Adrenal gland (tissue), 12 donors: ENCODE data around the gene PAX7. TPM values are rescaled to one million over a fixed set of nuclear protein-coding genes. Genes with fewer than 3 reads are reported as not detected.

Source experiments
- DNase-seq, 7 donors: peaks; one replicate each; pipeline ENCODE4 v3.0.0-alpha.2; 2019 to 2020
- H3K27ac ChIP-seq, 5 donors: fragments of 200-600 bp; sonication (generic) in 4 of 5; 1 replicate in 3 of 5; 2 replicates in 2 of 5; pipeline versions ENCODE4 v1.5.1 to v1.8.0; 2016 to 2020; ENCODE audit warnings: mild to moderate bottlenecking in 1 of 5
- H3K27me3 ChIP-seq: fragments of 200-600 bp; 2 replicates; pipeline ENCODE4 v1.8.0; 2021
- H3K36me3 ChIP-seq, 2 donors: fragments of 200-600 bp; replicated peaks in 1 of 2; 1 replicate in 1 of 2; 2 replicates in 1 of 2; pipeline versions ENCODE4 v1.5.1 to v1.8.0; 2018 to 2022
- H3K4me1 ChIP-seq, 2 donors: fragments of 200-600 bp; replicated peaks in 1 of 2; 1 replicate in 1 of 2; 2 replicates in 1 of 2; pipeline versions ENCODE4 v1.5.1 to v1.8.0; 2018 to 2021
- H3K4me3 ChIP-seq, 4 donors: fragments of 200-600 bp; sonication (generic) in 3 of 4; one replicate each; pipeline ENCODE4 v1.5.1; 2016 to 2018
- H3K9me3 ChIP-seq, 3 donors: fragments of 200-600 bp; sonication (generic) in 1 of 3; replicated peaks in 1 of 3; 1 replicate in 2 of 3; 2 replicates in 1 of 3; pipeline versions ENCODE4 v1.5.1 to v1.8.0; 2016 to 2021
- CTCF ChIP-seq, 6 experiments: fragments of 450-650 bp in 4 of 6; fragments of 200-600 bp in 2 of 6; sonication (generic) in 1 of 6; IDR thresholded peaks; 1 replicate in 5 of 6; 2 replicates in 1 of 6; pipeline versions ENCODE4 v1.5.1 to v1.8.0; 2016 to 2021; ENCODE audit warnings: antibody characterized with exemption in 6 of 6, mild to moderate bottlenecking in 2 of 6, moderate library complexity in 1 of 6
- POLR2A ChIP-seq, 2 donors: fragments of 450-650 bp; IDR thresholded peaks; one replicate each; pipeline ENCODE4 v1.6.1; 2017; ENCODE audit warnings: antibody characterized with exemption in 2 of 2, mild to moderate bottlenecking in 2 of 2, moderate library complexity in 1 of 2
- WGBS, 4 donors: extraction: QIAGEN DNeasy Blood & Tissue Kit in 2 of 4; methylation state at CpG; one replicate each; pipeline versions ENCODE4 v1.1.5 to v1.1.7; 2013 to 2017; 5-methylcytosine and 5-hydroxymethylcytosine counted together
- intact Hi-C, 2 donors: fragments of 100-400 bp; cut with DNase I; formaldehyde crosslinking; loops; one replicate each; pipeline versions ENCODE4 v1.14.1 to v1.15.0; 2022 to 2023
- polyA plus RNA-seq, 3 donors: library from polyadenylated mRNA; stranded (reverse); fragments of 200-250 nt in 2 of 3; fragments of 350-450 nt in 1 of 3; fragmentation: Illumina TruSeq in 1 of 3; extraction: RNeasy Lipid Tissue Mini Kit (QIAGEN cat#74804) in 1 of 3; gene quantifications; one replicate each; pipeline ENCODE4 v1.2.3, GENCODE V29; 2013 to 2014
- total RNA-seq, 9 donors: library from RNA; depleted of rRNA in 4 of 9; stranded (reverse); fragments of >200 nt in 4 of 9; fragments of 120-200 nt in 1 of 9; fragmentation: NEBNext Ultra II Directional in 1 of 9; extraction: Animal tissue kit (Norgen Biotek cat#: 25700) in 1 of 9; gene quantifications; one replicate each; pipeline versions ENCODE4 v1.1.0 to v1.2.4, GENCODE V29; 2013 to 2023
- donor health status: healthy with polysubstance abuse.
- donor health status: Bipolar disorder and iron deficiency.
- donor health status: DM: yes; HTN: yes; CAD: no.
- donor health status: DM: no; HTN: no; CAD: no.
- donor health status: DM: no; HTN: no; CAD: no.
- donor health status: DM: yes; HTN: yes; CAD: no.

Gene PAX7
- total and polyA plus RNA-seq, 12 donors = not detected

- H3K27me3 ChIP-seq = peaks cover 8% of the 10 kb centered on the region
- no peak for DNase-seq
- intact Hi-C loops = no loop called here
- WGBS, 4 donors = 83 to 89% (median 87%) methylated on average over 3 of the region's 3 CpGs
- no peaks in the 10 kb centered on the region for H3K4me1 ChIP-seq
- H3K27ac ChIP-seq = no peak overlapping the region
- H3K9me3 ChIP-seq = no peaks in the 10 kb centered on the region
- H3K36me3 ChIP-seq = no peaks in the 10 kb centered on the region
- TF ChIP-seq CTCF (IDR thresholded peaks at IDR 0.05) (no peak), POLR2A (IDR thresholded peaks at IDR 0.05) (no peak)
- no peak overlapping the region for H3K4me3 ChIP-seq
These were observed 129.5 kb downstream of the PAX7 start for GRCh38 chr1:18760156-18760555.

- Histone ChIP-seq H3K36me3 (no peaks in the 10 kb centered on the region), H3K9me3 (no peaks in the 10 kb centered on the region), H3K27ac (no peak overlapping the region), H3K4me3 (no peak overlapping the region), H3K4me1 (no peaks in the 10 kb centered on the region), H3K27me3 (peaks cover 4% of the 10 kb centered on the region)
- 72 to 79% (median 75%) methylated on average over 12 to 14 of the region's 14 CpGs for WGBS, 4 donors
- intact Hi-C loops = no loop called here
- TF ChIP-seq POLR2A (IDR thresholded peaks at IDR 0.05) (no peak), CTCF (IDR thresholded peaks at IDR 0.05) (no peak)
- DNase-seq = no peak
These were observed 131.5 kb downstream of the PAX7 start for GRCh38 chr1:18761948-18762840.

GRCh38 chr1:18764362-18764761, 133.7 kb downstream of the PAX7 start:
- no peaks in the 10 kb centered on the region for H3K9me3 ChIP-seq
- H3K36me3 ChIP-seq = no peaks in the 10 kb centered on the region
- TF ChIP-seq CTCF (IDR thresholded peaks at IDR 0.05) (no peak), POLR2A (IDR thresholded peaks at IDR 0.05) (no peak)
- no peaks in the 10 kb centered on the region for H3K4me1 ChIP-seq
- H3K4me3 ChIP-seq = no peak overlapping the region
- DNase-seq = no peak
- no peak overlapping the region for H3K27ac ChIP-seq
- intact Hi-C loops = no loop called here
- peaks cover 12% of the 10 kb centered on the region for H3K27me3 ChIP-seq
- 52 to 60% (median 57%) methylated on average over 6 to 7 of the region's 7 CpGs for WGBS, 4 donors

GRCh38 chr1:18765725-18766124, 135.1 kb downstream of the PAX7 start:
- intact Hi-C loops = no loop called here
- WGBS, 4 donors = 68 to 88% (median 79%) methylated on average over 7 of the region's 7 CpGs
- Histone ChIP-seq H3K9me3 (no peaks in the 10 kb centered on the region), H3K4me1 (no peaks in the 10 kb centered on the region), H3K36me3 (no peaks in the 10 kb centered on the region), H3K27ac (no peak overlapping the region), H3K27me3 (peaks cover 12% of the 10 kb centered on the region), H3K4me3 (no peak overlapping the region)
- TF ChIP-seq CTCF (IDR thresholded peaks at IDR 0.05) (no peak), POLR2A (IDR thresholded peaks at IDR 0.05) (no peak)
- no peak for DNase-seq
